Mesangial cell (primary cell): ENCODE measurements around the gene DMAC1. TPM values are rescaled to one million over a fixed set of nuclear protein-coding genes. Genes with fewer than 3 reads are reported as not detected.

Experiments used
- total RNA-seq: library from RNA; depleted of rRNA; stranded (reverse); fragments of >200 nt; gene quantifications from 2 replicates; pipeline ENCODE4 v1.2.3, GENCODE V29; 2015

DMAC1 gene, protein sequence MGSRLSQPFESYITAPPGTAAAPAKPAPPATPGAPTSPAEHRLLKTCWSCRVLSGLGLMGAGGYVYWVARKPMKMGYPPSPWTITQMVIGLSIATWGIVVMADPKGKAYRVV
- 10.4 and 18.8 TPM in 2 replicates for total RNA-seq

DNA sequence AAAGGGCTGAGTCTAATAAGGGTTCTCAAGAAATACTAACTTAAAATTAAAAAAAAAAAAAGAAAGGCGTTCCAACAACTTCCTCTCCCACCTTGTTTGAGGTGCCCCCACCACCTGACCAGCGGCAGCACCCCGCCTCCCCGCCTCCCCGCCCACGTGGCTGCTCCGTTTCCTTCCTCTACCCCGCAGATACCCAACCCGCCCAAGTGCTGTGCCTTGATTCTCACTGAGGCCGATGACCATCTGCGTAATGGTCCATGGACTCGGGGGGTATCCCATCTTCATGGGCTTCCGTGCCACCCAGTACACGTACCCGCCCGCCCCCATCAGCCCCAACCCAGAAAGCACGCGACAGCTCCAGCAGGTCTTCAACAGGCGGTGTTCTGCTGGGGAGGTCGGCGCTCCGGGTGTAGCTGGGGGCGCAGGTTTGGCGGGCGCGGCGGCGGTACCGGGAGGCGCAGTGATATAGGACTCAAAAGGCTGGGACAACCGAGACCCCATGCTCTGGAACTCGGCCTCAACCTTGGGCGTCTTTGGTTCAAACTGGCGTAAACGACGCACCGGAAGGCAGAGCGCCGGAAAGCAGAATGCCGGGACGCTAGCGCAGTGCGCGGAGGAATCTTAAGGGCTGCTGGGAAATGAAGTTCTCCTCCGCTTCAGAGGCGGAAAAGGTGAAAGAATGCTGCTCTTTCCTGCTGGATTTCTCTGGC lies at the start of gene DMAC1:
Gene DMAC1, minus strand, starts transcription at position 545 of the 710 bp plus-strand sequence. Its CDS starts 44 bp downstream, at position 501.

